ENCODE data around the gene VWA2.
"Not testable (repeated sequence)": the region's sequence is repeated elsewhere in the genome, so short reads cannot be mapped to it uniquely, and the experiment has no call there.

VWA2 gene

GRCh38 chr10:114320249-114321116 lies 81.4 kb downstream of the VWA2 start:
- no peak for DNase-seq (ENCODE audit: low spot score)

DNA sequence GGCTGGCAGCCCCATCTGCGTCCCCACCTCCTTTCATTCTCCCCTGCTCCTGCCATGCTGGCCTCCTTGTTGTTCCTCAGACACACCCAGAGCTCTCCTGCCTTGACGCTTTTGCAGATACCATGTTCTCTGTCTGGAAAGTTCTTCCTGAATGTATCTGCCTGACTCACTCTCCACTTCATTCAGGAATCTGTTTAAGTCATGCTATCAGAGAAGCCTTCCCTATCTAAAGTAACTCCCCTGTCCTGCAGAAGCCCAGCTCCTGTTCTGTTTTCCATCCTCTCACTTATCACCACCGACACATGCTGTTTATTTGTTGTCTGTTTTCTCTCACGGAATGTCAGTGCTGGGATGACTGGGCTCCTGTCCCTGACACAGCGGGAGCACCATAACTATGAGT lies 83.3 kb downstream of the VWA2 start:
- DNase-seq (ENCODE audit: low spot score), result no peak

GRCh38 chr10:114323023-114323422 lies 84.0 kb downstream of the VWA2 start:
- DNase-seq (ENCODE audit: low spot score), result no peak

DNA sequence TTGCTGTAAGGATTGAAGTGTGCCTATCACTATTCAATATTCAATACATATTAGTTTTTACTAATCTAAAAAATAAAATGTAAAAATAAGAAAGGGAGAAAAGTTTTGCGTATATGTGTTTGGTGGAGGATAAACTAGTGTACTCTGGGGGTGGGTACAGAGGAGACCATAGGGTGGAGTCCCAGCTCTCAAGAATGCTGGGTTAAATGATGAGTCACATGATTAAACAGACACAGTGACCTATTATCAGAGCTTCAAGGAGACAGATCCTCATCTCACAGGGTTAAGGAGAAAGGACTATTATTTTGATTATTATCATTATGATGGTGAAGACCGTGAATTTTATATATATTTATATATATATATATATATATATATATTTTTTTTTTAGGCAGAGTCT lies 87.7 kb downstream of the VWA2 start:
- DNase-seq (ENCODE audit: low spot score), result no peak

DNA sequence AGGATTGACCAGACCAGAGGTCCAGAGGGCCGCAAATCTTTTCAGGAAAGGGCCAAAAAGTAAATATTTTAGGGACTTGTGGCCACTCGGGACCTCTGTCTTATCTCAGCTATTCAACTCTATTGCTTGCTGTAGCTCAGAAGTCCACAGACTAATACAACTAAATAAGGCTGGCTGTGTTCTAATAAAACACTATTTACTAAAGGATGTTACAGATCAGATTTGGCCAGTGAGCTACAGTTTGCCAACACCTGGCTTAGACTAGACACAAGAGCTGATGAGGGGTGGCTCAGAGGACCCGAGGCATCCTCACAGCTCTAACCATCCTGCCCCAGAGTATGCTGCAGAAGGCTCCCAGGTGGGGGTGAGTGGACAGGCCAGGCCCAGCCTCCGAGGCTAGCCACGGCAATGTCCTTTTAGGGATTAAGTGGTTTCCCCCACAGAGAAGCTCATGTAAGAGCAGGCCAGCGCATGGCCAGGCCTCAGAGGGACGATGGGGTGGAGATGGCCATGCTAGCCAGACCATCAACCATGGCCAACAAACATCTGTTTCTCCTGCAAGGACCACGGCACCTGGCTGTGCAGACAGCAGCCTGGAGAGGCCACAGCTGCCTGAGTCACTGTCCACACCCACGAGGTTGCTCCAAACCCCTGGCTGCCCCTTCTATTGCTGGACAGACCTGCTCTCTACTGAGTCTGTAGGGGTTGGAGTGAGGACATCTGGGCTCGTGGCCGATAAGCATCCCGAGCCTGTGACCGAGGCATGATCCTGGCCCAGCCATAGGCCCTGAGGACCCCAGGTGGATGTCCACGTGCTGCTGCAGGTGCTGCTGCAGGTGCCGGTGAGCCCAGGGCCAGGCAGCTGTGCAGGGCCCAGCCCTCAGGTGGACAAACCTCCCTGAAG lies 88.7 kb downstream of the VWA2 start:
- DNase-seq (ENCODE audit: low spot score), result no peak

DNA sequence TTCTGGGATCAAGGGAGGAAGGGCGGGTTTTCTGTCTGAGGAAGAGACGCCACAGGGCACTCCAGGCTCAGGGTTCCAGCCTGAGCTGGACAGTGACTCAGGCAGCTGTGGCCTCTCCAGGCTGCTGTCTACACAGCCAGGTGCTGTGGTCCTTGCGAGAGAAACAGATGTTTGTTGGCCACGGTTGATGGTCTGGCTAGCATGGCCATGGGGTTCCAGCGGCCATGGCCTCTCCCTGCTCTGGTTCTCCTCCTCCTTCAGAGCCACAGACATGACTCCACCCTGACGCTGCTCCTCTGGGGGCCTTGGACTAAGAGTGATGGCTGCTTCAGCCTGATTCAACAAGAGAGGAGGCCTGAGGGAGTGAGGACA lies 89.4 kb downstream of the VWA2 start:
- DNase-seq (ENCODE audit: low spot score), result no peak

- no peak for DNase-seq (ENCODE audit: low spot score)
Observed at GRCh38 chr10:114328874-114329273, 89.8 kb downstream of the VWA2 start.

DNA sequence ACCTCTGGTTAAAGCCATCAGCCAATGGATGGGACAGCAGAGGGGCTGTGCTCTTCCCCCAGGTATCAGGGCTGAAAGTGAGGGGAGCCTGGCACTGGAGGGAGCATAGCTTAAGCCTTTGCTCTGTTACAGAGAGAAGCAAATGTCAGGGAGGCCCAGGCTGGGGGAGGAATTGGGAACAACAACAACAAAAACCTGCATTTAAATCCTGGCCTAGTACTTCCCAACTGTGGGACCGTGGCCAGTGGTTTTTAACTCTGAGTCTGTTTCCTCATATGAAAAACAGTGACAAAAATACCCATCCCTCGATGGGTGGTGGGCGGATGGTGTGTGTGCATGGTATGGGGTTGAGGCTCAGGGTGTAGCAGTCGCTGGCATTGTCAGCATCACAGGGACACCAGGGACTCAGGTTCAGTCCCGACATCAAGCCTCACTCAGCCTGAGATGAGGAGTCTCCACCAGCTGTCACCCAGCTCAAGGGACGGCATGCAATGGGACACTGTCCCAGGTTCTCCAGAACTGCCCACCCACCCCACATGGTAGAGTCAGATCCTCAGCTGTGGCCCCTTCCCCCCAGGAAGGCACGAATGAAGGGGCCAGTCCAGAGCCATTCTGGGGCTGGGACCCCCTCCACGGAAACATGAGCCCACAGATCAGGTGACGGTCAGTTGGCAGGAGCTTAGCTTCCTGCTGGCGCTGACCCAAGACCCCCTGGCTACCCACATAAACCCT lies 90.7 kb downstream of the VWA2 start:
- no peak for DNase-seq (ENCODE audit: low spot score)

- DNase-seq (ENCODE audit: low spot score), result no peak
Observed at GRCh38 chr10:114332301-114333192, 93.5 kb downstream of the VWA2 start.

- not testable (repeated sequence) for DNase-seq (ENCODE audit: low spot score)
Observed at GRCh38 chr10:114333441-114333840, 94.4 kb downstream of the VWA2 start.

- no peak for DNase-seq (ENCODE audit: low spot score)
Observed at GRCh38 chr10:114334301-114334700, 95.2 kb downstream of the VWA2 start.

GRCh38 chr10:114335614-114336013 lies 96.6 kb downstream of the VWA2 start:
- no peak for DNase-seq (ENCODE audit: low spot score)

- DNase-seq (ENCODE audit: low spot score), result no peak
Observed at GRCh38 chr10:114336823-114337509, 97.9 kb downstream of the VWA2 start.

- DNase-seq (ENCODE audit: low spot score), result no peak
Observed at GRCh38 chr10:114337510-114338462, 98.7 kb downstream of the VWA2 start.

DNA sequence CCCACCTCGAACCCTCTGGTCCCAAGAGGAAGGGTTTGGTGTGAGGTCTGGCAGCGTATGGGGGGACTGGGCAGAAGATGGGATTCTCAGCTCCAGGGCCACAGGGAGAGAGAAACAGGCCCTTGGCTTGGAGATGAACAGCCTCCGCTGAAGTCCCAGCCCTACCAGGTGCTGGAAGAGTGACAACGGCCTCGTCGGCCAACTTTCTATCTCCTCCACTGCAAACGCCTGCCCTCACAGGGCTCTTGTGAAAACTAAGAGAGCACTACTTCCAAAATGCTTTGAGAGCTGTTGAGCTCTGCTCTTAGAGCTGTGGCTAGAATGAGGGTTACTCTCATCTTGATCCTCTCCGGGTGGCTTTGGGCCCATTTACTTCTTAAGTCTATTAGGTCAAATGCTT lies 101.8 kb downstream of the VWA2 start:
- DNase-seq (ENCODE audit: low spot score), result no peak

All from HuH-7 (cell line).